ENCODE results near the gene BRAT1. TPM values are rescaled to one million over a fixed set of nuclear protein-coding genes. Genes with fewer than 3 reads are reported as not detected.

BRAT1 gene
- total and polyA plus RNA-seq, 2 donors from 2014 or later, result 18.7 to 23.7 TPM

- Histone ChIP-seq H3K4me3 (ENCODE audit: low read length in 3 of 3) (no peak overlapping the region), H3K36me3 (ENCODE audit: control insufficient read depth in 2 of 3, insufficient read depth in 3 of 3, low read length in 3 of 3) (peaks cover 0 to 27% (median 13%) of the 10 kb centered on the region in 3 donors), H3K9me3 (ENCODE audit: control insufficient read depth in 2 of 3, insufficient read depth in 1 of 3, low read length in 3 of 3) (no peaks in the 10 kb centered on the region), H3K27me3 (ENCODE audit: control insufficient read depth, insufficient read depth, low read length) (no peaks in the 10 kb centered on the region), H3K4me1 (ENCODE audit: control insufficient read depth in 2 of 3, insufficient read depth in 2 of 3, low read depth in 1 of 3, low read length in 3 of 3) (no peaks in the 10 kb centered on the region), H3K27ac (ENCODE audit: low read depth in 2 of 2, low read length in 2 of 2) (no peak overlapping the region), H3K9ac (ENCODE audit: low read length in 3 of 3) (no peak overlapping the region)
- DNase-seq (no peak), FAIRE-seq (no peak)
- intact Hi-C loops (cut with DNase I), result no loop called here
- no peak for TF ChIP-seq CTCF (IDR thresholded peaks at IDR 0.05; ENCODE audit: borderline replicate concordance, extremely low read depth, insufficient read depth)
Observed at GRCh38 chr7:2596464-2597272, 41.3 kb upstream of the BRAT1 start.

GRCh38 chr7:2595258-2595860 lies 40.0 kb upstream of the BRAT1 start:
- Histone ChIP-seq H3K27ac (ENCODE audit: low read depth in 2 of 2, low read length in 2 of 2) (no peak overlapping the region), H3K9me3 (ENCODE audit: control insufficient read depth in 2 of 3, insufficient read depth in 1 of 3, low read length in 3 of 3) (no peaks in the 10 kb centered on the region), H3K9ac (ENCODE audit: low read length in 3 of 3) (no peak overlapping the region), H3K36me3 (ENCODE audit: control insufficient read depth in 2 of 3, insufficient read depth in 3 of 3, low read length in 3 of 3) (peaks cover 0 to 21% (median 8%) of the 10 kb centered on the region in 3 donors), H3K27me3 (ENCODE audit: control insufficient read depth, insufficient read depth, low read length) (no peaks in the 10 kb centered on the region), H3K4me1 (ENCODE audit: control insufficient read depth in 2 of 3, insufficient read depth in 2 of 3, low read depth in 1 of 3, low read length in 3 of 3) (no peaks in the 10 kb centered on the region), H3K4me3 (ENCODE audit: low read length in 3 of 3) (no peak overlapping the region)
- FAIRE-seq (no peak), DNase-seq (no peak)
- intact Hi-C loops (cut with DNase I), result no loop called here
- no peak for TF ChIP-seq CTCF (IDR thresholded peaks at IDR 0.05; ENCODE audit: borderline replicate concordance, extremely low read depth, insufficient read depth)

GRCh38 chr7:2594599-2594998 lies 39.3 kb upstream of the BRAT1 start:
- peaks cover 0 to 21% (median 7%) of the 10 kb centered on the region in 3 donors for H3K36me3 ChIP-seq (ENCODE audit: control insufficient read depth in 2 of 3, insufficient read depth in 3 of 3, low read length in 3 of 3)
- H3K9ac ChIP-seq (ENCODE audit: low read length in 3 of 3), result no peak overlapping the region
- no peaks in the 10 kb centered on the region for H3K4me1 ChIP-seq (ENCODE audit: control insufficient read depth in 2 of 3, insufficient read depth in 2 of 3, low read depth in 1 of 3, low read length in 3 of 3)
- FAIRE-seq, result no peak
- H3K4me3 ChIP-seq (ENCODE audit: low read length in 3 of 3), result no peak overlapping the region
- H3K27ac ChIP-seq (ENCODE audit: low read depth in 2 of 2, low read length in 2 of 2), result no peak overlapping the region
- TF ChIP-seq CTCF (IDR thresholded peaks at IDR 0.05; ENCODE audit: borderline replicate concordance, extremely low read depth, insufficient read depth), result no peak
- intact Hi-C loops (cut with DNase I), result no loop called here
- no peak for DNase-seq
- no peaks in the 10 kb centered on the region for H3K9me3 ChIP-seq (ENCODE audit: control insufficient read depth in 2 of 3, insufficient read depth in 1 of 3, low read length in 3 of 3)
- H3K27me3 ChIP-seq (ENCODE audit: control insufficient read depth, insufficient read depth, low read length), result no peaks in the 10 kb centered on the region

Data from kidney (tissue), 14 donors.